CD4-positive, CD25-positive, alpha-beta regulatory T cell (primary cell): ENCODE data around the gene OR10C1. TPM values are rescaled to one million over a fixed set of nuclear protein-coding genes. Genes with fewer than 3 reads are reported as not detected.

Experiments used
- ATAC-seq, 2 donors: fragments of 150-1000 bp; cut with Tn5 transposase; one replicate each; pipeline ENCODE4 v1.10.0; 2021; ENCODE audit warnings: low read depth in 2 of 2, moderate number of reproducible peaks in 2 of 2, moderate library complexity in 1 of 2
- DNase-seq, 3 donors: peaks; one replicate each; pipeline versions ENCODE4 v3.0.0 to v3.0.0-alpha.2; 2012 to 2022; ENCODE audit warnings: mixed read lengths in 1 of 3
- H3K27ac ChIP-seq: one replicate; pipeline ENCODE4 v1.7.0; 2013; ENCODE audit warnings: mild to moderate bottlenecking, low read length; ENCODE audit not compliant: insufficient read depth, poor library complexity, severe bottlenecking
- H3K27me3 ChIP-seq: one replicate; pipeline ENCODE4 v1.7.0; 2013; ENCODE audit warnings: low read length; ENCODE audit not compliant: control insufficient read depth, insufficient read depth
- H3K36me3 ChIP-seq: one replicate; pipeline ENCODE4 v1.7.0; 2013; ENCODE audit warnings: mild to moderate bottlenecking, low read length, moderate library complexity; ENCODE audit not compliant: control insufficient read depth, insufficient read depth
- H3K4me1 ChIP-seq: 2 replicates; pipeline ENCODE4 v1.7.0; 2013; ENCODE audit warnings: mild to moderate bottlenecking, low read length; ENCODE audit not compliant: insufficient read depth, control insufficient read depth, poor library complexity, severe bottlenecking
- H3K4me3 ChIP-seq: one replicate; pipeline ENCODE4 v1.7.0; 2013; ENCODE audit warnings: low read depth, mild to moderate bottlenecking, low read length, moderate library complexity
- H3K9me3 ChIP-seq, 2 experiments: 1 replicate in 1 of 2; 2 replicates in 1 of 2; pipeline ENCODE4 v1.7.0; 2013; ENCODE audit warnings: low read length in 2 of 2, mild to moderate bottlenecking in 1 of 2, moderate library complexity in 1 of 2; ENCODE audit not compliant: control insufficient read depth in 2 of 2
- H3K27ac Mint-ChIP-seq, 3 donors: one replicate each; pipeline ENCODE4 v1.8.0; 2020 to 2022; ENCODE audit warnings: mild to moderate bottlenecking in 3 of 3, mixed read lengths in 3 of 3, moderate library complexity in 2 of 3
- H3K27me3 Mint-ChIP-seq: one replicate; pipeline ENCODE4 v1.8.0; 2022; ENCODE audit warnings: mild to moderate bottlenecking, mixed read lengths
- H3K36me3 Mint-ChIP-seq: one replicate; pipeline ENCODE4 v1.8.0; 2020; ENCODE audit warnings: mixed read lengths
- H3K4me1 Mint-ChIP-seq, 4 donors: one replicate each; pipeline ENCODE4 v1.8.0; 2020 to 2022; ENCODE audit warnings: mixed read lengths in 4 of 4, mild to moderate bottlenecking in 1 of 4
- H3K4me3 Mint-ChIP-seq, 4 donors: one replicate each; pipeline ENCODE4 v1.8.0; 2020 to 2022; ENCODE audit warnings: mild to moderate bottlenecking in 4 of 4, mixed read lengths in 4 of 4, moderate library complexity in 3 of 4
- H3K9me3 Mint-ChIP-seq, 7 donors: one replicate each; pipeline ENCODE4 v1.8.0; 2020 to 2022; ENCODE audit warnings: mixed read lengths in 7 of 7, mild to moderate bottlenecking in 3 of 7, moderate library complexity in 2 of 7
- polyA plus RNA-seq, 4 donors: library from polyadenylated mRNA; unstranded; fragments of 300-500 nt; fragmentation: Illumina TruSeq; gene quantifications; one replicate each; pipeline ENCODE4 v1.2.3, GENCODE V29; 2021
- total RNA-seq: library from RNA; stranded (reverse); gene quantifications from one replicate; pipeline ENCODE4 v1.2.3, GENCODE V29; 2022

Gene OR10C1
- total and polyA plus RNA-seq, 5 donors from 2014 or later, result not detected

- no peak overlapping the region for H3K27ac ChIP-seq
- no peak for ATAC-seq
- H3K4me3 ChIP-seq, result no peak overlapping the region
These were observed 40.5 kb downstream of the OR10C1 start for GRCh38 chr6:29479560-29479959.

GRCh38 chr6:29483186-29483585 is 44.1 kb downstream of the OR10C1 start:
- no peak overlapping the region for H3K27ac ChIP-seq
- peaks cover 21% of the 10 kb centered on the region for H3K27me3 ChIP-seq
- H3K4me1 ChIP-seq, result no peaks in the 10 kb centered on the region
- no peak for DNase-seq
- no peak overlapping the region for H3K4me3 ChIP-seq
- Mint-ChIP-seq H3K9me3 (peaks cover 0 to 4% (median 0%) of the 10 kb centered on the region in 7 donors), H3K27ac (no peak overlapping the region), H3K4me3 (no peak overlapping the region), H3K27me3 (peaks cover 35% of the 10 kb centered on the region), H3K4me1 (no peaks in the 10 kb centered on the region), H3K36me3 (no peaks in the 10 kb centered on the region)
- H3K36me3 ChIP-seq, result no peaks in the 10 kb centered on the region
- ATAC-seq, result no peak
- no peaks in the 10 kb centered on the region for H3K9me3 ChIP-seq

More at GRCh38 chr6:29479560-29479959, 40.5 kb downstream of the OR10C1 start:
- peaks cover 12% of the 10 kb centered on the region for H3K27me3 ChIP-seq
- Mint-ChIP-seq H3K4me3 (no peak overlapping the region), H3K4me1 (no peaks in the 10 kb centered on the region), H3K36me3 (no peaks in the 10 kb centered on the region), H3K27me3 (peaks cover 28% of the 10 kb centered on the region), H3K27ac (no peak overlapping the region), H3K9me3 (peaks cover 0 to 4% (median 0%) of the 10 kb centered on the region in 7 donors)
- no peaks in the 10 kb centered on the region for H3K9me3 ChIP-seq
- H3K4me1 ChIP-seq, result no peaks in the 10 kb centered on the region
- no peak for DNase-seq
- H3K36me3 ChIP-seq, result no peaks in the 10 kb centered on the region

GRCh38 chr6:29483735-29484134 is 44.6 kb downstream of the OR10C1 start:
- DNase-seq, result no peak
- Mint-ChIP-seq H3K9me3 (peaks cover 0 to 4% (median 0%) of the 10 kb centered on the region in 7 donors), H3K4me3 (no peak overlapping the region), H3K27me3 (peaks cover 35% of the 10 kb centered on the region), H3K36me3 (no peaks in the 10 kb centered on the region), H3K27ac (no peak overlapping the region), H3K4me1 (no peaks in the 10 kb centered on the region)
- Histone ChIP-seq H3K27me3 (peaks cover 21% of the 10 kb centered on the region), H3K4me3 (no peak overlapping the region), H3K4me1 (no peaks in the 10 kb centered on the region), H3K36me3 (no peaks in the 10 kb centered on the region), H3K27ac (no peak overlapping the region), H3K9me3 (no peaks in the 10 kb centered on the region)
- ATAC-seq, result no peak

GRCh38 chr6:29486577-29486976 is 47.5 kb downstream of the OR10C1 start:
- Mint-ChIP-seq H3K36me3 (no peaks in the 10 kb centered on the region), H3K27me3 (peaks cover 32% of the 10 kb centered on the region), H3K9me3 (peaks cover 0 to 4% (median 0%) of the 10 kb centered on the region in 7 donors), H3K27ac (no peak overlapping the region), H3K4me3 (no peak overlapping the region), H3K4me1 (no peaks in the 10 kb centered on the region)
- H3K4me1 ChIP-seq, result no peaks in the 10 kb centered on the region
- H3K9me3 ChIP-seq, result no peaks in the 10 kb centered on the region
- no peaks in the 10 kb centered on the region for H3K36me3 ChIP-seq
- peaks cover 19% of the 10 kb centered on the region for H3K27me3 ChIP-seq
- no peak for ATAC-seq
- H3K27ac ChIP-seq, result no peak overlapping the region
- H3K4me3 ChIP-seq, result no peak overlapping the region
- DNase-seq, result no peak

GRCh38 chr6:29487131-29487530 is 48.0 kb downstream of the OR10C1 start:
- H3K27ac ChIP-seq, result no peak overlapping the region
- no peaks in the 10 kb centered on the region for H3K9me3 ChIP-seq
- Mint-ChIP-seq H3K27me3 (peaks cover 33% of the 10 kb centered on the region), H3K9me3 (peaks cover 0 to 4% (median 0%) of the 10 kb centered on the region in 7 donors), H3K27ac (no peak overlapping the region), H3K4me3 (no peak overlapping the region), H3K36me3 (no peaks in the 10 kb centered on the region), H3K4me1 (no peaks in the 10 kb centered on the region)
- DNase-seq (no peak), ATAC-seq (no peak)
- H3K4me3 ChIP-seq, result no peak overlapping the region
- peaks cover 19% of the 10 kb centered on the region for H3K27me3 ChIP-seq
- no peaks in the 10 kb centered on the region for H3K36me3 ChIP-seq
- no peaks in the 10 kb centered on the region for H3K4me1 ChIP-seq

GRCh38 chr6:29487660-29488059 is 48.6 kb downstream of the OR10C1 start, which contains the start of gene MAS1L:
TSS of gene MAS1L (minus strand) at chr6:29487956. CDS start at chr6:29487902, 54 bp downstream.
- Histone ChIP-seq H3K27ac (no peak within 1 kb of the TSS), H3K9me3 (no peaks in the 10 kb centered on the region), H3K36me3 (no peaks in the 10 kb centered on the region), H3K27me3 (peaks cover 18% of the 10 kb centered on the region), H3K4me3 (no peak within 1 kb of the TSS), H3K4me1 (no peaks in the 10 kb centered on the region)
- Mint-ChIP-seq H3K4me3 (no peak within 1 kb of the TSS), H3K9me3 (peaks cover 0 to under 1% (median 0%) of the 10 kb centered on the region in 7 donors), H3K27ac (no peak within 1 kb of the TSS), H3K27me3 (peaks cover 33% of the 10 kb centered on the region), H3K36me3 (no peaks in the 10 kb centered on the region), H3K4me1 (no peaks in the 10 kb centered on the region)
- DNase-seq (no peak), ATAC-seq (no peak)

- Mint-ChIP-seq H3K27ac (no peak overlapping the region), H3K9me3 (no peaks in the 10 kb centered on the region), H3K4me3 (no peak overlapping the region), H3K27me3 (peaks cover 26% of the 10 kb centered on the region), H3K36me3 (no peaks in the 10 kb centered on the region), H3K4me1 (no peaks in the 10 kb centered on the region)
- Histone ChIP-seq H3K4me1 (no peaks in the 10 kb centered on the region), H3K4me3 (no peak overlapping the region), H3K27me3 (peaks cover 12% of the 10 kb centered on the region), H3K9me3 (no peaks in the 10 kb centered on the region), H3K36me3 (no peaks in the 10 kb centered on the region), H3K27ac (no peak overlapping the region)
- no peak for DNase-seq
- no peak for ATAC-seq
These were observed 49.8 kb downstream of the OR10C1 start for GRCh38 chr6:29488874-29489273.

GRCh38 chr6:29489286-29489685 is 50.2 kb downstream of the OR10C1 start:
- no peaks in the 10 kb centered on the region for H3K9me3 ChIP-seq
- H3K27ac ChIP-seq, result no peak overlapping the region
- ATAC-seq, result no peak
- Mint-ChIP-seq H3K27me3 (peaks cover 26% of the 10 kb centered on the region), H3K36me3 (no peaks in the 10 kb centered on the region), H3K9me3 (no peaks in the 10 kb centered on the region), H3K4me3 (no peak overlapping the region), H3K27ac (no peak overlapping the region), H3K4me1 (no peaks in the 10 kb centered on the region)
- H3K4me3 ChIP-seq, result no peak overlapping the region
- peaks cover 12% of the 10 kb centered on the region for H3K27me3 ChIP-seq
- DNase-seq, result no peak
- H3K36me3 ChIP-seq, result no peaks in the 10 kb centered on the region
- no peaks in the 10 kb centered on the region for H3K4me1 ChIP-seq
